ENCODE results near the gene FASTK. TPM values are rescaled to one million over a fixed set of nuclear protein-coding genes. Genes with fewer than 3 reads are reported as not detected.

Gene FASTK
- total RNA-seq, 1 experiment from 2014 or later = 86.4 TPM

DNA sequence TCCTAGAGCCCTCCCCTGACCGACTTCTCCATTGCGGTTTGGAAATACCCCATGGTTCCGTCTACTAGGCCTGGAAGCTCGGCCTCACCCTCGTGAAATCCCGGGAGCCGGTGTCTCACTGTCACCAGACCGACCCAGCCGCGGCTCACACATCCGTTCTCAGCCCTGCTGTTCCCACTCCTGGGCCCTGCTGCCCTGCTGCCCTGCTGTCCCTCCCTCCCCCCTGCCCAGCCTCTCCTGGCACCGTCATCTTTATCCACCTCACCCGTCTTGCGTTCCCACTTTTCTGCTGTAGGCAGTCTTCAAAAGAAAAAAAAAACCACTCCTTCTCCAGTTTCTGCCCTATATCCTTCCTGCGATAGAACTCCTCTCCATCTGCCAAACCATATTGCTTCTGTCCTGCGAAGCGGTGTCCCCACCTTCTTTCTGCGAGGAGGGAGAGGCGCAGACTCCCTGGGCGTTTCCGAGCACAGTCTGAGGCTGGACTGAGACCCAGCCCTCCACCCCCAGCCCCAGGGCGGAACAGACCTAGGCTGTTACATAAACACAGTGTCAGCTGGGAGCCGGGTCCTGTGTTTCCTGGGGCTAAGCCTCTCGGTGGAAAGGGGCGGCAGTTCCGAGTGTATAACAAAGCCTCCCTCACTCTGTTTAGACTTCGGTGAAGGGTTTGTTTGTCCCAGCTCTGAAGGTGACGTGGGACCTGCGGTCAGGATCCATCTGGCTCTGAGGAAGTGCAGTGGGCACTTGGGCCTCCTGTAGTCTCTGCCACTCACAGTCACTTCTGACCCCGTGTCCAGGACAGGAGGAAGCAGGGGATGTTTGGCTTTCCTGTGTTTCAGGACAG is 8.5 kb upstream of the FASTK start:
- ChIA-PET CTCF (no interaction called here), RAD21 (ENCODE audit: low non-redundant PET in 1 of 2, low total read pairs in 2 of 2, uncharacterized antibody in 2 of 2, unreplicated experiment in 2 of 2) (no interaction called here), POLR2A (no interaction called here)
- Histone ChIP-seq H3K9me3 (ENCODE audit: control insufficient read depth in 1 of 2, insufficient read depth in 1 of 2, low read depth in 1 of 2, low read length in 2 of 2) (no peaks in the 10 kb centered on the region), H3K4me3 (replicated peaks in 1 of 2; ENCODE audit: low read depth in 1 of 2, low read length in 2 of 2) (no peak overlapping the region), H3K4me2 (ENCODE audit: low read length) (no peak overlapping the region), H3K36me3 (ENCODE audit: control insufficient read depth in 1 of 2, insufficient read depth in 2 of 2, low read length in 2 of 2) (peaks cover 0 to 24% of the 10 kb centered on the region in 2 experiments; a peak in 1 of 4 replicates), H4K20me1 (ENCODE audit: insufficient read depth) (no peaks in the 10 kb centered on the region; the same call in 1 of the 2 replicates), H3K4me1 (ENCODE audit: control insufficient read depth in 1 of 2, insufficient read depth in 2 of 2, low read length in 2 of 2) (peaks cover 13 to 27% of the 10 kb centered on the region in 2 experiments; a peak in 3 of 4 replicates), H3K9me2 (ENCODE audit: insufficient read depth) (no peaks in the 10 kb centered on the region), H3K27ac (ENCODE audit: low read depth, low read length) (peak overlapping the region; percentile 90; the same call in 1 of the 2 replicates), H3K9ac (ENCODE audit: low read length) (no peak overlapping the region), H3K79me2 (ENCODE audit: insufficient read depth, low read length) (peaks cover 74% of the 10 kb centered on the region), H3K27me3 (ENCODE audit: insufficient read depth, low read length) (no peaks in the 10 kb centered on the region), H2AFZ (ENCODE audit: low read depth, low read length, poor library complexity, severe bottlenecking) (no peak overlapping the region)
- BruUV-seq (replicated peaks) = no TSS peak
- intact Hi-C loops (cut with micrococcal nuclease) = no loop called here
- no peak for ATAC-seq
- TF ChIP-seq POLR2AphosphoS5 (IDR thresholded peaks at IDR 0.05; ENCODE audit: low read depth, low read length) = no peak
- TF ChIP-seq EZH2 (IDR thresholded peaks at IDR 0.05) = no peak
- TF ChIP-seq ELF1 (IDR thresholded peaks at IDR 0.05; ENCODE audit: borderline replicate concordance, low read depth) = no peak
- TF ChIP-seq, protein P1, sequence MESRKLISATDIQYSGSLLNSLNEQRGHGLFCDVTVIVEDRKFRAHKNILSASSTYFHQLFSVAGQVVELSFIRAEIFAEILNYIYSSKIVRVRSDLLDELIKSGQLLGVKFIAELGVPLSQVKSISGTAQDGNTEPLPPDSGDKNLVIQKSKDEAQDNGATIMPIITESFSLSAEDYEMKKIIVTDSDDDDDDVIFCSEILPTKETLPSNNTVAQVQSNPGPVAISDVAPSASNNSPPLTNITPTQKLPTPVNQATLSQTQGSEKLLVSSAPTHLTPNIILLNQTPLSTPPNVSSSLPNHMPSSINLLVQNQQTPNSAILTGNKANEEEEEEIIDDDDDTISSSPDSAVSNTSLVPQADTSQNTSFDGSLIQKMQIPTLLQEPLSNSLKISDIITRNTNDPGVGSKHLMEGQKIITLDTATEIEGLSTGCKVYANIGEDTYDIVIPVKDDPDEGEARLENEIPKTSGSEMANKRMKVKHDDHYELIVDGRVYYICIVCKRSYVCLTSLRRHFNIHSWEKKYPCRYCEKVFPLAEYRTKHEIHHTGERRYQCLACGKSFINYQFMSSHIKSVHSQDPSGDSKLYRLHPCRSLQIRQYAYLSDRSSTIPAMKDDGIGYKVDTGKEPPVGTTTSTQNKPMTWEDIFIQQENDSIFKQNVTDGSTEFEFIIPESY (IDR thresholded peaks at IDR 0.05; ENCODE audit: extremely low read depth, insufficient replicate concordance, low read length) = no peak
- TF ChIP-seq, protein P2, sequence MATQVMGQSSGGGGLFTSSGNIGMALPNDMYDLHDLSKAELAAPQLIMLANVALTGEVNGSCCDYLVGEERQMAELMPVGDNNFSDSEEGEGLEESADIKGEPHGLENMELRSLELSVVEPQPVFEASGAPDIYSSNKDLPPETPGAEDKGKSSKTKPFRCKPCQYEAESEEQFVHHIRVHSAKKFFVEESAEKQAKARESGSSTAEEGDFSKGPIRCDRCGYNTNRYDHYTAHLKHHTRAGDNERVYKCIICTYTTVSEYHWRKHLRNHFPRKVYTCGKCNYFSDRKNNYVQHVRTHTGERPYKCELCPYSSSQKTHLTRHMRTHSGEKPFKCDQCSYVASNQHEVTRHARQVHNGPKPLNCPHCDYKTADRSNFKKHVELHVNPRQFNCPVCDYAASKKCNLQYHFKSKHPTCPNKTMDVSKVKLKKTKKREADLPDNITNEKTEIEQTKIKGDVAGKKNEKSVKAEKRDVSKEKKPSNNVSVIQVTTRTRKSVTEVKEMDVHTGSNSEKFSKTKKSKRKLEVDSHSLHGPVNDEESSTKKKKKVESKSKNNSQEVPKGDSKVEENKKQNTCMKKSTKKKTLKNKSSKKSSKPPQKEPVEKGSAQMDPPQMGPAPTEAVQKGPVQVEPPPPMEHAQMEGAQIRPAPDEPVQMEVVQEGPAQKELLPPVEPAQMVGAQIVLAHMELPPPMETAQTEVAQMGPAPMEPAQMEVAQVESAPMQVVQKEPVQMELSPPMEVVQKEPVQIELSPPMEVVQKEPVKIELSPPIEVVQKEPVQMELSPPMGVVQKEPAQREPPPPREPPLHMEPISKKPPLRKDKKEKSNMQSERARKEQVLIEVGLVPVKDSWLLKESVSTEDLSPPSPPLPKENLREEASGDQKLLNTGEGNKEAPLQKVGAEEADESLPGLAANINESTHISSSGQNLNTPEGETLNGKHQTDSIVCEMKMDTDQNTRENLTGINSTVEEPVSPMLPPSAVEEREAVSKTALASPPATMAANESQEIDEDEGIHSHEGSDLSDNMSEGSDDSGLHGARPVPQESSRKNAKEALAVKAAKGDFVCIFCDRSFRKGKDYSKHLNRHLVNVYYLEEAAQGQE (IDR thresholded peaks at IDR 0.05; ENCODE audit: low read depth) = no peak
- TF ChIP-seq SIN3A (IDR thresholded peaks at IDR 0.05; ENCODE audit: low read depth) = no peak
- TF ChIP-seq CEBPB (IDR thresholded peaks at IDR 0.05; ENCODE audit: low read depth) = no peak
- TF ChIP-seq POLR2A (IDR thresholded peaks at IDR 0.05; ENCODE audit: borderline replicate concordance, extremely low read depth, insufficient read depth, insufficient read length) = no peak
- TF ChIP-seq FOSL1 (IDR thresholded peaks at IDR 0.05; ENCODE audit: low read depth) = no peak
- TF ChIP-seq RAD21 (IDR thresholded peaks at IDR 0.05; ENCODE audit: low read depth) = no peak
- TF ChIP-seq YY1 (IDR thresholded peaks at IDR 0.05; ENCODE audit: extremely low read depth, insufficient replicate concordance, low read depth, low read length) = no peak
- TF ChIP-seq SRF (IDR thresholded peaks at IDR 0.05; ENCODE audit: low read depth) = no peak
- no peak for TF ChIP-seq EZH2phosphoT487 (IDR thresholded peaks at IDR 0.05; ENCODE audit: borderline replicate concordance)
- no peak for TF ChIP-seq SP1 (IDR thresholded peaks at IDR 0.05; ENCODE audit: low read depth)
- no peak for DNase-seq (ENCODE audit: low read depth, low spot score)

All from HCT116 (cell line).